HG02870 (cell line): ENCODE data around the gene UBAP1L.
"Not testable (repeated sequence)": the region's sequence is repeated elsewhere in the genome, so short reads cannot be mapped to it uniquely, and the experiment has no call there.

Source experiments
- ATAC-seq: cut with Tn5 transposase; IDR thresholded peaks from one replicate; pipeline ENCODE4 v1.9.1; 2021; ENCODE audit warnings: mild to moderate bottlenecking, moderate library complexity; ENCODE audit not compliant: unreplicated experiment

UBAP1L gene

DNA sequence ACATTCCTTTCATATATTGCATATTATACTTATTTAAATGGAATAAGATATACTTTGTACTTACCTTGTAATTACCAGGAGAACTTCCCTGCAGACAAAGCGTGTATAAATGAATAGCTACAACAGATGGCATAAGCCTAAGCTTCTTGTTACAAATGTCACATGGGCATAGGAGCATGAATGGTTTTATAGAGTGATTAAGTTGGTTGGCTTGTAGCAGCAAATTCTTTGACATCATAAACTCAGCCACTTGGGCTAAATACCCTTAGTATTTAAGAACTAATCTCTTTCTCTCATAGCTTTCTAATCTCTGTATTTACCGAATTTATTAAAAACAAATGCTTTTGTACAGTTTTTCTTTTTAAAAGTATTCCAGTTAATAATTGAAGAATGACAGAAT, at the start of gene UBAP1L:
UBAP1L (minus strand) TSS at position 115 of the 400 bp plus-strand sequence. CDS start 8,985 bp downstream, outside the sequence.
- no peak for ATAC-seq

GRCh38 chr15:65164139-65164538, 49.1 kb upstream of the UBAP1L start:
- no peak for ATAC-seq

DNA sequence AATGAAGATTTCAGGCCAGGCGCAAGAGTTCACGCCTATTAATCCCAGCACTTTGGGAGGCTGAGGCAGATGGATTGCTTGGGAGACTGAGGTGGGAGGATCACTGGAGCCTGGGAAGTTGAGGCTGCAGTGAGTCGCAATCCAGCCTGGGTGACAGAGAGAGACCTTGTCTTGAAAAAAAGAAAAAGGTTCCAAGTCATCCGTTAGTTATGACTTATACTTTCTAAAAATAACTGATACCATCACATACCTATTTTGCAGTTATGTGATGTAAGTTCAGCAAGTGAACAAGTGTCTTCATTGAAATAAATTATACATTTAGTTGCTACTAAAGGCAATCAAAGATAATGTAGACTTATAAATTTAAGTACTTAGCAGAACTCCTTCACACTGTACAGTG, 48.0 kb upstream of the UBAP1L start:
- ATAC-seq, result no peak

DNA sequence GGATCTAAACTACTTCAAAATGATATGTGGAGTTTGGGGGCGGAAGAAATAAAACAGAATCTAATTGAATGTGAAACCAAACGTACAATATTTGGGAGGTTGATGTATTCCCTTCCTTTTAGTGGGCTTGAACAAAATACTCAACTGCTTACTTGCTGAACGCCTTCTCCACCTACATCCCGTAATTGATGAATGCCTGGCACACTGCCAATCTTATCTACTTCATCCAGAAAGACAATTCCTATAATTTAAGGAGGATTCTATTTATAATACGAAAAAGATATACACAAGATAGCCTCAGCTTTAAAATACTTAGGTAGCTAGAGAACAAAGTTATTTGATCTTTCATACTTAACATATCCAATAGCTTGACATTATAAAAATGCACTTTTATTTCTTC, 41.7 kb upstream of the UBAP1L start:
- no peak for ATAC-seq

DNA sequence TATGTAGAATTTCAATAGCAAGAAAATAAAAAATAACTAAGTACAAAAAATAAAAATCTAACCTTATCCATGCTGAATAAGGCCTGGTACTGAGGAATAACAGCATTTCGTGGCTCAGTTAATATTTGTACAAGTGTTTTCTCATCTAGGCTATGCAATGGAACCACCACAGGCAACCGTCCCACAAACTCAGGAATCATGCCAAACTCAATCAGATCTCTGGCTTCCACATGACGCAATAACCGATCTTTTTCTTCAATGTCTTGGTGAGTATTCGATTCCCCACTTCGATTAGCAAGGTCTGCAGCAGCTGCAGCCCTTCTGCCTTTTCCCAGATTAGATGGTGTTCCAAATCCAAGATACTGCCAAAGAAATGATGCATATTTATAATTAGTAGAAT, 39.7 kb upstream of the UBAP1L start:
- no peak for ATAC-seq

- no peak for ATAC-seq
These were observed 32.9 kb upstream of the UBAP1L start for GRCh38 chr15:65147902-65148301.

GRCh38 chr15:65146438-65146837, 31.4 kb upstream of the UBAP1L start:
- no peak for ATAC-seq

DNA sequence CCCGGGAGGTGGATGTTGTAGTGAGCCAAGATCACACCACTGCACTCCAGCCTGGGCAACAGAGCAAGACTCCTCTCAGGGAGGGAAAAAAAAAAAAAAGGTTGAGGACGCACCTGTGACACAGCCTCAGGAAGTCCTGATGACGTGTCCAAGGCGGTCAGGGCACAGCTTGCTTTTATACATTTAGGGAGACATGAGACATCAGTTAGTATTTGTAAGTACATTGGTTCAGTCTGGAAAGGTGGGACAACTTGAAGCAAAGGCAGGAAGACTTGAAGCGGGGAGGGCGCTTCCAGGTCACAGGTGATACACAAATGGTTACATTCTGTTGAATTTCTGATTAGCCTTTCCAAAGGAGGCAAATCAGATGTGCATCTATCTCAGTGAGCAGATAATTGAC, 23.6 kb upstream of the UBAP1L start:
- ATAC-seq, result not testable (repeated sequence)

- ATAC-seq, result not testable (repeated sequence)
These were observed 22.9 kb upstream of the UBAP1L start for GRCh38 chr15:65137893-65138292.

GRCh38 chr15:65137089-65137488, 22.1 kb upstream of the UBAP1L start:
- ATAC-seq, result not testable (repeated sequence)

DNA sequence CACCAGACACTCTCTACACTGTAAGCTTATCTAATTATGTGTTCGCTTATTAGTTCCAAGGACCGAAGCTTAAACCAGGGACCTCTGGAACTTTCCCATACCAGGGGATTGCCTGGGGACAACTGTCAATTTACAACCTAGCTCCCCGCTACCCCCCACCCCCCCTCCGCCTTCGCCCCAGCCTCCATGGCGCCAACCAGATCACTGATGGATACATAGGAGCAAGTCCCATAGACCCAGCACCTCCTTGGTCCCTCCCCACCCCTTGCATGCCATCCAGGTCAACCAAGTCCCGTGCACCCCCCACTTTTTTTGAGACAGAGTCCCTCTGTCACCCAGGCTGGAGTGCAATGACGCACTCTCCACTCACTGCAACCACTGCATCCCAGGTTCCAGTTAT, 19.5 kb upstream of the UBAP1L start:
- ATAC-seq, result no peak

- ATAC-seq, result peak; percentile 89
These were observed 18.7 kb upstream of the UBAP1L start, which contains the start of gene PDCD7 for GRCh38 chr15:65133548-65134200. Gene PDCD7 (minus strand): TSS chr15:65133808. CDS start chr15:65133781, 27 bp downstream.

DNA sequence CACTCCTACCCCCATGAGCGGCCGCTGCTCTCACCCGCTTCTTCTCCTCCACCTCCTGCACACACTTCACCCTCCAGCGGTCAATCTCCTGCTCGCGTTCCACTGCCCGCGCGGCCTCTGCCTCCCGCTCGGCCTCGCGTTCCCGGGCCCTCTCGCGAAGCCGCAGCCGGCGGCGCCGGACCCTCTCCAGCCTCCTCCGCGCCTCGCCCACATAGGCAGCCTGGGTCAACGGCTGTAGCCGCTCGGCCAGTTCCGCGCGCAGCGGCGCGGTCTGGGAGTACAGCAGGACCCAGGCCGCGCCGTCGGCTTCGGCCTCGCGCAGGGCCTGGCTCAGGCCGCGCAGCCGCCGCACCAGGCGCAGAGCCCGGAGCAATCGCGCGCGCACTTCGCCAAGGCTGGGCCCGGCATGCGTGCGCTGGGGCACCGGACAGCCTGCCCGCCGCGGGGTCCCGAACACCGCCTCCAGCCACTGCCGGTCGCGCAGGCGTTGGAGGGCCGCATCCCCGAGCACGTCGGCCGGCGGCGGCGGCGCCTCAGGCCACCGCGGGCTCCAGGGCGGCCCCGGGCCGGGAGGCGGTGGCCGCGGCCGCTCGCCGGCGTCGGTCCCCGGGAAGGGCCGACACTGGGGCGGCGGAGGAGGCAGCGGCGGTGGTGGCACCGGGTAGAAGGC, 18.0 kb upstream of the UBAP1L start:
- ATAC-seq, result peak; percentile 24

- ATAC-seq, result no peak
These were observed 15.9 kb upstream of the UBAP1L start for GRCh38 chr15:65130941-65131340.

- no peak for ATAC-seq
These were observed 542 bp upstream of the UBAP1L start for GRCh38 chr15:65115542-65115941.

DNA sequence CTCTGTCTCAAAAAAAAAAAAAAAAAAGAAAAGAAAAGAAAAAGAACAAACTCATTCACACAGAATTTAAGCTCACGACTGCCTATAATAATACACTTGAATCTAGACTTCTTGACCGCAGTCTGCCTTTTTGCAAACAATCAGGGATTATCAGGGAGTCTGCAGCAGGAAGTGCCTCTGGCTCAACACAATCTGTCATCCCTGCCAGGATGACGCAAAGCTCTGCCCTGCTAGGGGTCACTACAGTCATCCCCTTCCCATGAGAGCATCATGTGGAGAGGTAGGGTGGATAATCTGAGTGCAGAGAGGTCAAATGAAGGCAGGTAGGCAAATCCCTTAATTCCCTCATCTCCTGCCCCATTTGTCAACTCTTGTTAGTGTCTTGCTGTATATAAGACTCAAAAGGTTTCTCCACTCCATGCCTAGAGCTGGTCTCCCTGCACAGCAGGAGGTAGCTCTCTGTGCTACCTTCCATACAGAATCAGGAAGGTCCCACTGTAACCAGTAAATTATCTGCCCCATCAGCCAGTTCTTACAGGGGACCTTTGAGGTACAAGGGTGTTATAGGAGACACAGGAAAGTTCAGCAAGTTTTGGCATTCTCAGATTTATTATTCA, 4.2 kb downstream of the UBAP1L start:
- no peak for ATAC-seq

- no peak for ATAC-seq
These were observed 8.9 kb downstream of the UBAP1L start for GRCh38 chr15:65106011-65106590.

GRCh38 chr15:65105038-65105437, 10.0 kb downstream of the UBAP1L start:
- ATAC-seq, result no peak

DNA sequence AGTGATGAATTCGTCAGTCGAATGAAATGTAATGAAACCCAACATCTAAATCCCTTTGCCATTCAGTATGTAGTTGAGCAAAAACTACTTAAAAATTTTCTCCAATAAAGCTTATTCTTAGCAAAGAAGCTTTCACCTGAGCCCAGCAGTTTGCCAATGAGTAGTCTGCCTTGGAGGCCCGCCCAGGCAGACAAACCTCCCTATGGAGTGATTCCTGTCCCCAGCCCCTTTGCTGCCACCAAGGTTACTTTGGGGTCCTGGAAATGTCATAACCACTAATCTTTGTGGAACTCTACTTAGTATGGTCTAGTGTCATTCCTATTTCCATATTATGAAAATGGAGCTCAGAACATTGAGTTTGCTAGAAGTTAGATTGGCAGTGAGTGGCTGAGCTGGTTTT, 12.1 kb downstream of the UBAP1L start:
- no peak for ATAC-seq

DNA sequence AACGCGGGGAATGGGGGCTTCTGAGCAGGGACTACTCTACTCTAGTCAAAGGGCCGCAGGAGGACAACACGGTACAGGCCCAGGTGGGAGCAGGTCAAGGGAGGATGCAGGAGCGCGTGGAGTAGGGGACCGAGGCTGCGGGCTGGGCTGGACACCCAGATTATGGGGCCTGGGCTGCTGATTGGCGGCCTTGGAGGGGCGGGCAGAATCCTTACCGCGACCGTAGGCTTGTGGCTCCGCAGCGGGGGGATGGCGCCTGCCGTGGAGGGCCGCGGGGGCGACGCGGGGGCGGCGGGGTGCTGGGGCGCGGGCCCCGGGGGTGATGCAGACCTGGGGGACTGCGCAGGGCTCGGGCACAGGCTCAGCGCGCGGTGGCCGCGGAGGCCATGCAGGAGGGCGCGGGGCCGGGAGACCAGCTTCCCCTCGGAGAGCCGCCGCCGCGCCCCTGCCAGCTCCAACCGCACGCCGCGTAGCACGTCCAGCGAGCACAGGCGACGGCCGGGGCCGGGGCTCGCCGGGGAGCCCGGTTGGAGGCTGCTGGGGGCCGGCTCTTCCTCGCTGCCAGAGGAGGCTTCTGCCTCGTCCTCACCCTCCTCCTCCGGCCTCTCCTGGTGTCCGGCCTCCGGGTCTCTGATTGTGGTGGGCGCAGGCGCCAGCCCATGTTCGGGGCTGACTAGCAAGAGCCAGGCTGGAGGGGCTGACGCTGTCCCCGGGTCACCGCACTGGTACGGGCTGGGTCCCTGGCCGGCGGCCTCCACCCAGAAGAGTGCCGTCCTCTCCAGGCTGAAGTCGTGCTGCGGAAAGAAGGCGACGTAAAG, 12.9 kb downstream of the UBAP1L start:
- ATAC-seq, result no peak

DNA sequence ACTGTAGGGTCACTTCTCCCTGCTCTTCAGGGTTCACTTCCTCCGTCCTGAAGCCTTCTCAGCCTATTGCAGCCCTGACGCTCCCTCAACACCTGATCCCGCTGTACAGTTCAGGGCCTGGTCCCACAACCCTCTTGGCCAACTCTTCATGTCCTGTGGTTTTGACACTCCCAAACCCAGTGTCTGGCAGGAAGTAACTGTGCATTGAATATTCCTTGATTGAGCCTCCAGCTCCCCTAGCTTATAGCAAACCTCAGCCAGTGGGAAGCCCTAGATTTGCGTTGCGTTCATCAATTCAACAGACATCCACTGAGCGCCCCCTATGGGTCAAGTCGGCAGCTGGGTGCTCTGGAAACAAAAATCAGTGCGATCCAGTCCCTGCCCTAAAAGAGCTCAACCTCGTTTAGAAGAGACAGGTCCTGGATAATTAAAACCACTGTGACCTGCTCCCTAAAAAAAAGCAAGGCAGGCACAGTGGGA, 13.5 kb downstream of the UBAP1L start:
- no peak for ATAC-seq
